Stimulated activated CD8-positive, alpha-beta memory T cell treated with anti-CD3 and anti-CD28 coated beads, Interleukin-15, amount 100 ng/mL, for 48 hours (primary cell): ENCODE data around the gene PSMB1.
"Not testable (repeated sequence)": the region's sequence is repeated elsewhere in the genome, so short reads cannot be mapped to it uniquely, and the experiment has no call there.

Experiments
- DNase-seq, 2 donors: peaks; one replicate each; pipeline ENCODE4 v3.0.0-alpha.2; 2020; ENCODE audit warnings: low read depth in 2 of 2

PSMB1 gene

DNA sequence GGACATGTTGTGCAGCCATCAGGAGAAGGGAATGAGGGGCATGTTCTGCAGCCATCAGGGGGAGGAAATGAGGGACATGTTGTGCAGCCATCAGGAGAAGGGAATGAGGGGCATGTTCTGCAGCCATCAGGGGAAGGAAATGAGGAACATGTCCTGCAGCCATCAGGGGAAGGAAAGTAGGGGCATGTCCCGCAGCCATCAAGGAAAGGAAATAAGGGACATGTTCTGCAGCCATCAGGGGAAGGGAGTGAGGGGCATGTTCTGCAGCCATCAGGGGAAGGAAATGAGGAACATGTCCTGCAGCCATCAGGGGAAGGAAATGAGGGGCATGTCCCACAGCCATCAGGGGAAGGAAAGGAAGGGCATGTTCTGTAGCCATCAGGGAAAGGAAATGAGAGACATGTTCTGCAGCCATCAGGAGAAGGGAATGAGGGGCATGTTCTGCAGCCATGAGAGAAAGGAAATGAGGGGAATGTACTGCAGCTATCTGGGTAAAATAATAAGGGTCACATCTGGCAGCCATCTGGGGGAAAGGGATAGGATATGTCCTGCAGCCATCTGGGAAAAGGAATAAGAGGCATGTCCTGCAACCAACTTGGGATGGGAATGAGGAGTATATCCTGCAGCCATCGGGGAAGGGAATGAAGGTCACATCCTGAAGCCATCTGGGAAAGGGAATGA lies 50.2 kb downstream of the PSMB1 start:
- not testable (repeated sequence) for DNase-seq

GRCh38 chr6:170502268-170502667 lies 50.8 kb downstream of the PSMB1 start:
- not testable (repeated sequence) for DNase-seq

DNA sequence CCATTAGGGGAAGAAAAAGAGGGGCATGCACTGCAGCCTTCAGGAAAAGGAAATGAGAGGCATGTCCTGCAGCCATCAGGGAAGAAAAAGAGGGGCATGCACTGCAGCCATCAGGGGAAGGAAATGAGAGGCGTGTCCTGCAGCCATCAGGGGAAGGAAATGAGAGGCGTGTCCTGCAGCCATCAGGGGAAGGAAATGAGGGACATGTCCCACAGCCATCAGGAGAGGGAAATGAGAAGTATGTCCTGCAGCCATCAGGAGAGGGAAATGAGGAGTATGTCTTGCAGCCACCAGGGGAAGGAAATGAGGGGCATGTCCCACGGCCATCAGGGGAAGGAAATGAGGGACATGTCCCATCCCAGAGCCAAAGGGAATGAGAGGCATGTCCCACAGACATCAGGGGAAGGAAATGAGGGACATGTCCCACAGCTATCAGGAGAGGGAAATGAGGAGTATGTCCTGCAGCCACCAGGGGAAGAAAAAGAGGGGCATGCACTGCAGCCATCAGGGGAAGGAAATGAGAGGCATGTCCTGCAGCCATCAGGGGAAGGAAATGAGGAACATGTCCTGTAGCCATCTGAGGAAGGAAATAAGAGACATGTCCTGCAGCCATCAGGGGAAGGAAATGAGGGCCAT lies 52.0 kb downstream of the PSMB1 start:
- DNase-seq = no peak

- DNase-seq = no peak
These were observed 55.2 kb downstream of the PSMB1 start for GRCh38 chr6:170497841-170498301.

- no peak for DNase-seq
These were observed 59.8 kb downstream of the PSMB1 start for GRCh38 chr6:170493354-170493753.

DNA sequence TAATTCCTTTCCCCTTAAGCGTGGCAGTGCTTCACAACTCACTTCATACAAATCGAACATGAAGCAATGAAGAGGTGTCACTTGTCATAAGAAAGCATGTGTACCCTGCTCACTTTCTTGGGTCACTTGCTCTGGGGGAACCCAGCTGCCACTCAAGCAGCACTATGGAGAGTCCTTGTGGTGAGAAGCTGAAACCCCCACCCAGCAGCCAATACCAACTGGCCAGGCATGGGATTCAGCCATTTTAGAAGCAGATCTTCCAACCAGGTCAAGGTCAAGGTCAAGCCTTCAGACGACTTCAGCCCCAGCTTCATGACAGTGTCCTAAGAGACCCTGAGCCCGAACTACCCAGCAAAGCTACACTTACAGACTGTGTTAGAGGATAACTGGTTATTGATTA lies 62.8 kb downstream of the PSMB1 start:
- DNase-seq = no peak

GRCh38 chr6:170489836-170490235 lies 63.3 kb downstream of the PSMB1 start:
- DNase-seq = no peak

DNA sequence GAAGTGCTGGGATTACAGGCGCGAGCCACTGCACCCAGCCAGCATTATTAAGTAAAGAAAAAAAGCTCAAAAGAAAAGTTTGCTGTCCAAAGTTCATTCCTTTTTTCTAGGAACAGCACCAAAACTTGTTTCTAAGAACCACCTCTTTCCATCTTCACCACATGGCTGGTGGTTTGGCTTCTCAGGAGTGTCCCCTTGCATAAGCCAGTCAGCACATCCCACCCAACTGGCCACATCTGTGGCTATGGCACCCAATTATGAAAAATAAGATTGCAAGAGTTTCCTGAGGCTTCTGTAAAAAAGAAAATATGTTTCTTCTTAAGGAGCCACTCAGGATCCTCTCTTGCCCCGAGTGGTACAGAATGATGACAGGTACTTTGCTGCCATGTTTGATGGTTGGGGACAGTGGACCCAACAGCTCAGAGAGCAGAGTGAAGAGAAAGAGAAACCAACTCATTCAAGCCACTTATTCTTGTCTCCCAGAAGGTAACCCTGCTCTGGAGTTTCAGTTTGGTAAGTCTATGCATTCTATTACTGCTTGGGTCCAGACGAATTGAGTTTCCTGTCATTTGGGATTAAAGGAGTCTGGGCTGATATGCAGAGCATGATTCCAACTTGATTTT lies 65.3 kb downstream of the PSMB1 start:
- no peak for DNase-seq

GRCh38 chr6:170485159-170485558 lies 67.9 kb downstream of the PSMB1 start:
- no peak for DNase-seq
